Kidney glomerular epithelial cell (primary cell): ENCODE measurements around the gene CREB5.
A peak's percentile ranks its signal among the peaks of the same experiment; 100 is the strongest.

Experiments used
- DNase-seq: peaks from one replicate; lab custom pipeline; 2025; lab: John Stamatoyannopoulos, UW

CREB5 gene

DNA sequence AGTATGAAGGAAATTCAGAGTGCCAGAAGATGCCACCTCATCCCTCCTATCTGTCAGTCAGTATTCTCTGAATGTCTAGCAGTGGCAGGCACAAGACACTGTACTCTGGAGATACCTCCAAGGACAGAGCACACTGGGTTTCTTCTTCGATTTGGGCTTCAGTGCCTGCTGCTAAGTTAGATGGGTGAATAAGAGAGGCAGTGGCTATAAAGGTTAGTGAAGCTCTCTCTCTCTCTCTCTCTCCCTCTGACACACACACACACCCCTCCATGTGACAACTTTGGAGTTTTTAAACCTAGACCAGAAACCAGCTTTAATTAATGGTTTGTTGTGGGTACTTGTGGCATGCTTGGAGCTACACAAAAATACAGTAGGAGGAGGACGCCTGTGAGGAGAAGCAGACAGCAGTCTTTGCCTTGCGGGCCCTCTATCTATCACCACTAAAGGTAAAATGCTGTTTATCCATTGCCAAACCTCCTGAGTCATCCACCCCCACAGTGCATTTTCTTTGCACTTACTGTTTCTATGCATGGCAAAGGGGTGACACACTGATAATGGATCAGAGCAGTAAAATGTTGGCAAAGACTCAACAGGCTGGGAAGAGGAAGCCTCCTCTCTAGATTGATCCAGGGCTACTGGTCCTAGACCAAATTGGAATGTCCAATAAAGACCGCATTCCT lies 443.4 kb downstream of the CREB5 start:
- DNase-seq, result peak; percentile 96

DNA sequence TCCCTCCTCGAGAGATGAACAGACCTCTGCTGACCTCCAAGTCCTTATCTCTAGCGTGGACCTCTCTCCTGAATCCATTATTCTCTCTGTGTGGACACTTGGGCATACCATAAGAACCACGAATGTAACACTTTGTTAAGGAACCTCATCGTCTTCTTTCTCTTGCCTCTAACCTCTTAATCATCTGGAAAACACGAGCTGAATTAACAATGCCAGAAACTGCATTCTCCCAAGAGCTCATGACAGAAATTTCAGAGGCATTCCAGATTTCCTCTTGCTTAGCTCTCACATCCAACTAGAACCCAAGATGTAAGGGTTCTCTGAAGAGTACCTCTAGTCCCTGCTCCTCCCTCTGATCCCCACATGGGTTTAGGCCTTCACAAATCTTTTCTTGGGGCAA lies 444.3 kb downstream of the CREB5 start:
- no peak for DNase-seq

DNA sequence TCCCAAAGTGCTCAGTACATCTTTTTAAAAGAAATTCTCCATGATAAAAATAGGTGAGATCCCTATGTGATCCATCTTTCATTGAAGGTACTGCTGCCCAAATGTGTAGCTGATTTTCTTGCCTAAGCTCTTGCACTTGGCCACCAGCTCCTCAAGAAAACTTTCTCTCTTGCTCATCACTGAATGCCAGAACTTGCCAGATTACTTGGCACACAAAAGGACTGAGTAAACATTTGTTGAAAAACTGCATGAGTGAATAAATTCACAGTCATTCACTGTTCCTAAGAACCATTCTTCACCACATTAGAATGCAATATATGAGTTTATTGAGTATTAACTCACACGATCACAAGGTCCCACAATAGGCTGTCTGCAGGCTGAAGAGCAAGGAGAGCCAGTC lies 445.9 kb downstream of the CREB5 start:
- no peak for DNase-seq

DNA sequence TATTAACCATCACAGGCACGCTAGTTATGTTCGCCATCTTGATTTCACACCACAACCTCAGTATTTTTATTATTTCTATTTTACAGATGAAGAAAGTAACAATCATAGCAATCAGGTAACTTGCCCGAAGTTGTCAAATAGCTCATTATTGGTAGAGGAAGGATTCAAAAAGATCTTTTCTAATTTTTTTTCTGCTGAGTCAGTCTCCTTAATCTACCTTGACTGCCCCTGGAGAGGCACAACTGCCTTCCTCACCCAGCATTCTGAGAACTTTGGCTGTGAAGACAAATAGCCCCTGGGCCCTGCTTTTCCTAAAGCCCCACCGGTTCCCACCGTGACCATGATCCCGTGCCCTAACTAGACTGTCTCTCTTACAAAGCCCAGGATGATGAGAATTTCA lies 446.6 kb downstream of the CREB5 start:
- no peak for DNase-seq

DNA sequence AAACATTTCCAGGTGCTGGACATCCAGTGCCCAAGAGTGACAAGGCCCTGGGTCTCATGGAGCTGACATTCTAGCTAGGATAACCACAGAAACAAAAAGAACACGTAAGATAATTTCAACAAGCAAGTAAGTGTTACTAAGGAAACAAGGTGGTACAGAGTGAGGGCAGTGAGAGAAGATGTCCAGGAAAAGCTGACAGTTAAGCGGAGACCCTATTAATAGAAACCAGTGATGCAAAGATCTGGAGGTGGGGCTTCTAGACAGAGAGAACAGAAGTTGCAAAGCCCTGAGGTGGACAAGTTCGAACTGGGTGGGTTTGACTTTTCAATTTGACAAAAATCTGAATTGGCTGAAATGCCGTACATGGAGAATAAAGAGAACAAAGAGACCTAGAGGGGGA lies 449.5 kb downstream of the CREB5 start:
- no peak for DNase-seq

DNA sequence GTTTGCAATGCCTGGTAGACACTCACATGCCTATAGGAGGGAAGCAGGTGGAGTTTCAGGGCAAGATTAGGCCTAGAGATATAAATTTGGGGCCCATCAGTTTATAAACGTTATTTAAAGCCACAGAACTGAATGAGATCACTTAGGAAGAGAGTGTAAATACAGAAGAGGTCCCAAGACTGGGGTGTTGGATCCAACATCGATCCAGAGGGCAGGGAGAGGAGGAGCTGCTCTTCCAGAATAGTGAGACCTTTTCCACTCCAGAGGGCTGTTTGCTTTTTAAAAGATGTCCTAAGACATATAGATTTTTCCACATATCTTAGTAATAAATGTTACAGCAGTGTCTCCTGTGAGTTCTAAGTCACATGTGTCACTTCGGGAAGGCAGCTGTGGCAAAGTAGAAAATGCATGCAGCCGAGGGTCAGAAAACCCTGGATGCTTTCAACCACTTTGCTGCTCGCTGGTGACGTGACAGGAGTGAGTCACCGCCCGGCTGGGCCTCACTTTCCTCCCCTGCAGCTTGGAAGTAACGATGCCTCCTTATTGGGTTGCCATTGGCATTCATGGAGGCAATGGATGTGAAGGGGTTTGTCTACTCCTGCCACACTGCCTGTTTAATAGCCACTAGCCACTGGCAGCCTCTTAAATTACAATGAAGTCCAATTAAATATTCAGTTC lies 450.4 kb downstream of the CREB5 start:
- DNase-seq, result no peak

DNA sequence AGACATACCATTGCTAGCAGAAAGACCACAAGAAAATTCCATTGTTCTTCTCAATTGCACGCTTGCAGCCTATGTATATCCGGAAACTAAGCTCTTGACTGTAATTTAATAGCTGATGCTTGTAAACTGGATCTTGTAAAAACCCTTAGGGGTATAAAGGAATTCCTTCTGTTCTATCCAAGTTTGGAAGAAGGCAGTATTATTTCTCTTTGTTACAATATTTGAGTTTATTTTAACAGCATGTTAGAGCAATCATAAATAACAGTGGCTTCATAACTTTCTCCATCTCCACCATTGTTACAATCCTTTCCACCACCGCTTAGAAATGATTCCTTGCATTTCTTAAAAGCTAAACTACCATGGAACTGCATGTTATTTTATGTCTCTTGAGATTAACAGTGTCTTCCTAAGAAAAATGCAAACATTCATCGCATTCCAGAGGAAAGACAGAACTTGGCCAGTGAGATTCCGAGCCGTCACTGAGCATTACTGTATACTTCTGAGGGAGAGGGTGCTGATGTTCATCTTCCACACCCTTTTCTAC lies 453.4 kb downstream of the CREB5 start:
- DNase-seq, result no peak

DNA sequence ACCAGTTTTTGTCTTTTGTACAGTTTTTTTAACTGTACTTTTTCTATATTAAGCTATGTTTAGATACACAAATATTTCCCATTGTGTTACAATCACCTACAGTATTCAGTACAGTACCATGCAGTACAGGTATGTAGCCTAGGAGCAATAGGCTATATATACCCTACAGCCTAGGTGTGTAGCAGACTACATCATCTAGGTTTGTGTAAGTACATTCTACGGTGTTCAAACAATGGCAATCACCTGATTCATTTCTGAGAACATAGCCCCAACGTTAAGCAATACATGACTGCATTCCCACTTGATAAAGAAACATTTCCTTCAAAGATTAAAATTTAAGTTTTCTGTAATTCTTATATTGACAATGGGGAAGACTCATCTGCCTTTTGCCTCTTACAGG lies 456.4 kb downstream of the CREB5 start:
- DNase-seq, result no peak

DNA sequence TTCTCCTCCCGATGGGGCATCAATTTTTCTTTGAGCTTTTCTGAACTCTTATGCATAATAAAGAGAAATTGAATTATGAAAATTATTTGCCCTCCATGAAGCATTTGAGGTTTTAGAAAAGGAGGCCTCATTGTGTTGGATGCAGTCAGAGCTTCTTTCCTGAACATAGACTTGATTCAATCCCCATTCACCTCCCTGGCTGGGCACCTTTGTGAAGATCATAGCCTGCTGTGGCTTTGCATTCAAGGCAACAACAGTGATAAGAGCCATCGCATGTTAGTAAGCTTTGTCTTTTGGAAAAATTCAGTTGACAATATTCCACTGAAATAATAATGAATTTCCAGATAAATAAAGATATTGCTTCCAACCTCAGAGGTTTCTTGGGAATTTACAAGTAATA lies 458.8 kb downstream of the CREB5 start:
- DNase-seq, result no peak

DNA sequence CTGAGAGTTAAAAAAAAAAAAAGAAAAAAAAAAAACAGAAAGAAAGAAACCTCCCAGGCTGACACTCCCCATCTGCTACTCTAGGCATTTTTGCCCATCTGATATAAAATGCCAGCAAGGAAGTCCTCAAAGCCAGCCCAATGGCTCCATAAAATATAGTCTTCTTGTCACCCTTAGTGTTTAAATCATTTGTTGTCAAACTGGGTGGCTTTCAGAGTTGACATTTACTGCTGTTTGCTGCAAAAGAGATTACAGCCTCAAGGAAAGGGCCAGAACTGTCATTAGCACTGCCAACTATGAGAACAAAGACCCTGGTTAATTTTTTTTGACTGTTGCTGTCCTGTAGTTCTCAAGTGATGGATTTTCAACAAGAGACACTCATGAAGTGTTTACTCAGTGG lies 459.3 kb downstream of the CREB5 start:
- DNase-seq, result no peak

DNA sequence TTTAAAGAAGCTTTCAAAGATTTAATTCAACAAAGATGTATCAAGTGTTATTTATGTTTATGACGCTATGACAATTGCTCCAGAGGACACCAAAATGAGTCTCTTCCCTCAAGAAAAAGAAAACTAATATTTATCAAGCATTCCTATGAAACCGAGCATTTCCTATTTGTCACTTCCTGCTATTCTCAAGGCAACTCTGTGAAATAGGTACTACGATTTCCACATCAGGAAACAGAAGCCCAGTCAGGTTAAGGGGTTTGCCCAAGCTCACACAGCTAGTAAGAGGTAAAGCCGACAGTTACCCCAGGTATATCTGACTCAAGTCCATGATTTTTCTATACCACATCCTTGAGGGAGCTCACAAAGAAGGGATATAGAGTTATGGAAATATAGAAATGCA lies 459.9 kb downstream of the CREB5 start:
- no peak for DNase-seq

DNA sequence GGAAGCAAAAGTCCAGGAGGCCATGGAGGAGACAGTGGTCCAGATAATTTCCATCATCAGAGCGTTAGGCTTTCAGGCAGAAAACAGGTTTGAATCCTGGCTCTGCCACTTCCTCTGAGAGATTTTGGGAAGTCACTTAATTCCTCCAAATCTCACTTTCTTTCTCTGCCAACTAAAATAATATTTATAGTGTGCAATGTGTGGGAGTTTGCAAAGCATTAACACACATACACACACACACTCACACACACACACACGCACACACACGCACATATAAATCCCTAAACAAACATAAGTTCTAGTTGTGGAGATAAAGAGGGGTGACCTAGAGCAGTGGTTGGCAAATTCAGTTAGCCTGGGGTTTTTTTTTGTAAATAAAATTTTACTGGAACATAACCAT lies 461.0 kb downstream of the CREB5 start:
- DNase-seq, result no peak

DNA sequence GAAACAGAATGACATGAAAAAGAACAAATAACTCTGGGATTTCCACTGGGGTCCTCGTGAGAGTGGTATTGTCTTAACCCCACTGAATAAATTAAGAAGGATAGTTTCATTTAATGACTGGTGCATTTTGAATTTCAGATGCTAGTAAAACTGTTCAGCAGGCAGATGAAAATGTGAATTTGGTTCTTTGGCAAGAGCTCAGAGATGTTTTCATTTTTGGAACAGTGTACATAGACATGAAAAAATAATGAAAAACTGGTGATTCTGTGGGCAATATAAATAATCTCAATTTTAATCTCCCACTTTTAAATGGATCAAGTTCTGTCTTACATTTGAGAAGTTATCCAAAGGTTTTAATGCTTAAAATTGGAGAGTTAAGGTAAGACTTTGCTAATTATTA lies 461.7 kb downstream of the CREB5 start:
- DNase-seq, result no peak
